NT2/D1 (cell line): Measurements from ENCODE around the gene JMJD8.

Source experiments
- YY1 ChIP-seq: IDR thresholded peaks from 2 replicates; pipeline ENCODE4 v1.6.1; 2011; ENCODE audit not compliant: insufficient read length, insufficient read depth
- ZNF274 ChIP-seq: IDR thresholded peaks from 2 replicates; pipeline ENCODE4 v1.6.1; 2011; ENCODE audit warnings: mild to moderate bottlenecking, low read depth, low read length

- TF ChIP-seq YY1: no peak
- TF ChIP-seq ZNF274: no peak
These were observed 16.9 kb downstream of the JMJD8 start for GRCh38 chr16:667113-667779.
